ENCODE measurements around the gene SBSN.
"Not testable (repeated sequence)": the region's sequence is repeated elsewhere in the genome, so short reads cannot be mapped to it uniquely, and the experiment has no call there.

SBSN gene

GRCh38 chr19:35502751-35503150 lies 25.4 kb downstream of the SBSN start:
- FAIRE-seq, result no peak

GRCh38 chr19:35501684-35502083 lies 26.4 kb downstream of the SBSN start:
- no peak for FAIRE-seq

GRCh38 chr19:35500611-35501010 lies 27.5 kb downstream of the SBSN start:
- no peak for FAIRE-seq

- no peak for FAIRE-seq
These were observed 29.1 kb downstream of the SBSN start for GRCh38 chr19:35498984-35499527.

- FAIRE-seq, result no peak
These were observed 29.9 kb downstream of the SBSN start for GRCh38 chr19:35498220-35498619.

GRCh38 chr19:35497406-35497805 lies 30.7 kb downstream of the SBSN start:
- no peak for FAIRE-seq

- FAIRE-seq, result peak; percentile 27
These were observed 32.7 kb downstream of the SBSN start for GRCh38 chr19:35495107-35496064.

- no peak for FAIRE-seq
These were observed 34.1 kb downstream of the SBSN start for GRCh38 chr19:35493971-35494370.

- FAIRE-seq, result no peak
These were observed 36.2 kb downstream of the SBSN start for GRCh38 chr19:35491836-35492360.

GRCh38 chr19:35490364-35490763 lies 37.7 kb downstream of the SBSN start, which contains the start of gene KRTDAP:
Gene KRTDAP (minus strand): TSS chr19:35490464. CDS start chr19:35490442, 22 bp downstream.
- FAIRE-seq, result no peak

- FAIRE-seq, result no peak
These were observed 39.4 kb downstream of the SBSN start for GRCh38 chr19:35488677-35489076.

GRCh38 chr19:35487656-35488182 lies 40.4 kb downstream of the SBSN start:
- FAIRE-seq, result no peak

- no peak for FAIRE-seq
These were observed 41.8 kb downstream of the SBSN start for GRCh38 chr19:35486268-35486708.

GRCh38 chr19:35484252-35485036 lies 43.7 kb downstream of the SBSN start:
- FAIRE-seq, result no peak

- no peak for FAIRE-seq
These were observed 45.0 kb downstream of the SBSN start for GRCh38 chr19:35483089-35483488.

- no peak for FAIRE-seq
These were observed 49.1 kb downstream of the SBSN start for GRCh38 chr19:35478794-35479677.

- no peak for FAIRE-seq
These were observed 52.0 kb downstream of the SBSN start for GRCh38 chr19:35476149-35476548.

- FAIRE-seq, result not testable (repeated sequence)
These were observed 53.5 kb downstream of the SBSN start for GRCh38 chr19:35474594-35474993.

- no peak for FAIRE-seq
These were observed 54.0 kb downstream of the SBSN start for GRCh38 chr19:35474104-35474503.
